MM.1S (cell line): Measurements from ENCODE around the gene TECPR2.

Source experiments
- DNase-seq: peaks from one replicate; pipeline ENCODE4 v3.0.0-alpha.2; 2015
- H2AFZ ChIP-seq: fragments of 300-600 bp; sonication (generic); 2 replicates; pipeline ENCODE4 v1.6.0; 2016; ENCODE audit warnings: antibody characterized with exemption, low read length
- H3F3A ChIP-seq: fragments of 300-600 bp; sonication (generic); 2 replicates; pipeline ENCODE4 v1.6.1; 2016; ENCODE audit warnings: mild to moderate bottlenecking, antibody characterized with exemption, low read length, moderate library complexity, mixed read lengths; ENCODE audit not compliant: insufficient read depth
- H3K27ac ChIP-seq: fragments of 300-600 bp; sonication (generic); 2 replicates; pipeline ENCODE4 v1.5.1; 2016; ENCODE audit warnings: mild to moderate bottlenecking, low read length
- H3K27me3 ChIP-seq: fragments of 300-600 bp; sonication (generic); replicated peaks from 2 replicates; pipeline ENCODE4 v1.6.0; 2016; ENCODE audit warnings: low read length; ENCODE audit not compliant: insufficient read depth
- H3K36me3 ChIP-seq: fragments of 300-600 bp; sonication (generic); replicated peaks from 2 replicates; pipeline ENCODE4 v1.6.1; 2016; ENCODE audit warnings: mild to moderate bottlenecking, low read length, mixed read lengths; ENCODE audit not compliant: insufficient read depth
- H3K4me1 ChIP-seq: fragments of 300-600 bp; sonication (generic); 2 replicates; pipeline ENCODE4 v1.6.1; 2016; ENCODE audit warnings: low read length, mixed read lengths
- H3K4me2 ChIP-seq: fragments of 300-600 bp; sonication (generic); 2 replicates; pipeline ENCODE4 v1.6.0; 2016; ENCODE audit warnings: low read depth, low read length
- H3K4me3 ChIP-seq: fragments of 300-600 bp; sonication (generic); 2 replicates; pipeline ENCODE4 v1.5.1; 2016; ENCODE audit warnings: low read length, mixed read lengths
- H3K79me2 ChIP-seq: fragments of 300-600 bp; sonication (generic); 2 replicates; pipeline ENCODE4 v1.6.1; 2016; ENCODE audit warnings: mixed run types, low read length, mixed read lengths
- H3K9ac ChIP-seq: fragments of 300-600 bp; sonication (generic); 2 replicates; pipeline ENCODE4 v1.6.1; 2016; ENCODE audit warnings: low read length, mixed read lengths
- H3K9me2 ChIP-seq: fragments of 300-600 bp; sonication (generic); replicated peaks from 2 replicates; pipeline ENCODE4 v1.6.1; 2016; ENCODE audit warnings: mild to moderate bottlenecking, low read length, mixed read lengths; ENCODE audit not compliant: insufficient read depth
- H3K9me3 ChIP-seq: fragments of 300-600 bp; sonication (generic); replicated peaks from 2 replicates; pipeline ENCODE4 v1.6.1; 2016; ENCODE audit warnings: mild to moderate bottlenecking, low read length, mixed read lengths; ENCODE audit not compliant: insufficient read depth
- H4K20me1 ChIP-seq: fragments of 300-600 bp; sonication (generic); 2 replicates; pipeline ENCODE4 v1.6.1; 2016; ENCODE audit warnings: mild to moderate bottlenecking, low read length, moderate library complexity, mixed read lengths; ENCODE audit not compliant: insufficient read depth
- CTCF ChIP-seq: fragments of 300-600 bp; sonication (generic); IDR thresholded peaks from 2 replicates; pipeline ENCODE4 v1.5.1; 2016; ENCODE audit warnings: antibody characterized with exemption, low read length, mixed read lengths
- EZH2 ChIP-seq: fragments of 300-600 bp; sonication (generic); optimal IDR thresholded peaks from 2 replicates; pipeline ENCODE3; 2017; ENCODE audit warnings: low read depth, mild to moderate bottlenecking, antibody characterized with exemption, low read length, mixed read lengths
- EZH2phosphoT487 ChIP-seq: fragments of 300-600 bp; sonication (generic); IDR thresholded peaks from 2 replicates; pipeline ENCODE4 v1.6.1; 2018; ENCODE audit warnings: antibody characterized with exemption, low read length

Gene TECPR2

GRCh38 chr14:102454711-102455110, 92.0 kb downstream of the TECPR2 start:
- Histone ChIP-seq H3K4me2 (no peak overlapping the region), H3K27ac (no peak overlapping the region), H3K4me3 (no peak overlapping the region), H3K79me2 (no peaks in the 10 kb centered on the region), H2AFZ (no peak overlapping the region), H3K9ac (no peak overlapping the region), H4K20me1 (no peaks in the 10 kb centered on the region), H3K9me2 (no peaks in the 10 kb centered on the region), H3K4me1 (no peaks in the 10 kb centered on the region), H3K36me3 (no peaks in the 10 kb centered on the region), H3K9me3 (no peaks in the 10 kb centered on the region), H3F3A (no peaks in the 10 kb centered on the region), H3K27me3 (no peaks in the 10 kb centered on the region)
- no peak for DNase-seq
- no peak for TF ChIP-seq EZH2
- no peak for TF ChIP-seq EZH2phosphoT487
- no peak for TF ChIP-seq CTCF

GRCh38 chr14:102457509-102457908, 94.8 kb downstream of the TECPR2 start:
- no peaks in the 10 kb centered on the region for H3K27me3 ChIP-seq
- no peaks in the 10 kb centered on the region for H3K36me3 ChIP-seq
- no peak overlapping the region for H3K27ac ChIP-seq
- DNase-seq: no peak
- H3K4me1 ChIP-seq: no peaks in the 10 kb centered on the region
- H3F3A ChIP-seq: no peaks in the 10 kb centered on the region
- H2AFZ ChIP-seq: no peak overlapping the region
- no peak overlapping the region for H3K9ac ChIP-seq
- no peak overlapping the region for H3K4me2 ChIP-seq
- H4K20me1 ChIP-seq: no peaks in the 10 kb centered on the region
- no peaks in the 10 kb centered on the region for H3K79me2 ChIP-seq
- no peaks in the 10 kb centered on the region for H3K9me3 ChIP-seq
- H3K4me3 ChIP-seq: no peak overlapping the region
- H3K9me2 ChIP-seq: no peaks in the 10 kb centered on the region
- TF ChIP-seq CTCF (no peak), EZH2 (no peak), EZH2phosphoT487 (no peak)

GRCh38 chr14:102461490-102462338, 99.0 kb downstream of the TECPR2 start:
- Histone ChIP-seq H3K27me3 (no peaks in the 10 kb centered on the region), H3K9ac (no peak overlapping the region), H3K9me3 (no peaks in the 10 kb centered on the region), H3K4me2 (no peak overlapping the region), H3K79me2 (no peaks in the 10 kb centered on the region), H3K9me2 (no peaks in the 10 kb centered on the region), H3F3A (no peaks in the 10 kb centered on the region), H3K36me3 (no peaks in the 10 kb centered on the region), H3K27ac (no peak overlapping the region), H3K4me3 (no peak overlapping the region), H3K4me1 (no peaks in the 10 kb centered on the region), H2AFZ (no peak overlapping the region), H4K20me1 (no peaks in the 10 kb centered on the region)
- TF ChIP-seq EZH2 (no peak), CTCF (no peak), EZH2phosphoT487 (no peak)
- DNase-seq: no peak
